Liver (tissue), 3 donors: ENCODE data around the gene LMNTD2.

Source experiments
- FOXA1 ChIP-seq: IDR thresholded peaks from 2 replicates; pipeline ENCODE4 v1.6.1; 2016; ENCODE audit warnings: antibody characterized with exemption
- FOXA2 ChIP-seq: IDR thresholded peaks from 2 replicates; pipeline ENCODE4 v1.6.1; 2016; ENCODE audit warnings: antibody characterized with exemption
- GABPA ChIP-seq, 2 donors: IDR thresholded peaks in 1 of 2; conservative IDR thresholded peaks in 1 of 2; 2 replicates each; pipeline ENCODE4 v1.6.1; 2016; ENCODE audit warnings: antibody characterized with exemption in 2 of 2, mild to moderate bottlenecking in 1 of 2, moderate library complexity in 1 of 2
- HNF4G ChIP-seq: IDR thresholded peaks from 2 replicates; pipeline ENCODE4 v1.6.1; 2016; ENCODE audit warnings: antibody characterized with exemption
- JUND ChIP-seq, 2 donors: IDR thresholded peaks; 2 replicates each; pipeline ENCODE4 v1.6.1; 2016; ENCODE audit warnings: antibody characterized with exemption in 2 of 2
- NR2F2 ChIP-seq: IDR thresholded peaks from 2 replicates; pipeline ENCODE4 v1.6.1; 2016; ENCODE audit warnings: antibody characterized with exemption
- RAD21 ChIP-seq, 2 donors: IDR thresholded peaks; 2 replicates each; pipeline ENCODE4 v1.6.1; 2016; ENCODE audit warnings: antibody characterized with exemption in 2 of 2, mild to moderate bottlenecking in 2 of 2
- YY1 ChIP-seq: IDR thresholded peaks from 2 replicates; pipeline ENCODE4 v1.6.1; 2016; ENCODE audit warnings: antibody characterized with exemption, mild to moderate bottlenecking
- TF ChIP-seq, protein P1 (sequence below): fragments of 150-350 bp; IDR thresholded peaks from 2 replicates; pipeline ENCODE4 v1.5.1; 2017; ENCODE audit warnings: improper control_type of control experiment, low read depth, low read length; ENCODE audit not compliant: missing input control
- TF ChIP-seq, protein P2 (sequence below): IDR thresholded peaks from 2 replicates; pipeline ENCODE4 v1.6.1; 2016; ENCODE audit warnings: antibody characterized with exemption, mild to moderate bottlenecking
- TF ChIP-seq, protein P3 (sequence below): IDR thresholded peaks from 2 replicates; pipeline ENCODE4 v1.6.1; 2016; ENCODE audit warnings: antibody characterized with exemption
- TF ChIP-seq, protein P4 (sequence below): IDR thresholded peaks from 2 replicates; pipeline ENCODE4 v1.6.1; 2016; ENCODE audit warnings: antibody characterized with exemption
- donor health status: healthy.
- donor health status: healthy.

DNA sequence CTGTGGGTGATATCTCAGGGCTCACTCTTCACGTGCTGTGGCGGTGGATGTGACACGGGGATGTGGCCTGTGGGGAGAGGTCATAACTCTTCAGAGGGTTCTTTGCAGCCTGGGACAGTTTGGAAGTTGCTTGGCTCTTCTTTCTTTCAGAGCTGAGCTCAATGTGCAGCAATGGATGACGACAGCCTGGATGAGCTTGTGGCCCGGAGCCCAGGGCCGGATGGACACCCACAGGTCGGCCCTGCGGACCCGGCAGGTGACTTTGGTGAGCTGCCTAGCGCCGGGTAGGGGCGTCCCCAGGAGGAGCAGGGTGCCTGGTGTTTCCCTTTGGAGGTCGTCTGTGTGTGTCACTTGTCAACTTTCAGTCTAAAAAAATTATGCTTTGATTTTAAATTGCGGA, 20.8 kb upstream of the LMNTD2 start:
- TF ChIP-seq, protein P1, sequence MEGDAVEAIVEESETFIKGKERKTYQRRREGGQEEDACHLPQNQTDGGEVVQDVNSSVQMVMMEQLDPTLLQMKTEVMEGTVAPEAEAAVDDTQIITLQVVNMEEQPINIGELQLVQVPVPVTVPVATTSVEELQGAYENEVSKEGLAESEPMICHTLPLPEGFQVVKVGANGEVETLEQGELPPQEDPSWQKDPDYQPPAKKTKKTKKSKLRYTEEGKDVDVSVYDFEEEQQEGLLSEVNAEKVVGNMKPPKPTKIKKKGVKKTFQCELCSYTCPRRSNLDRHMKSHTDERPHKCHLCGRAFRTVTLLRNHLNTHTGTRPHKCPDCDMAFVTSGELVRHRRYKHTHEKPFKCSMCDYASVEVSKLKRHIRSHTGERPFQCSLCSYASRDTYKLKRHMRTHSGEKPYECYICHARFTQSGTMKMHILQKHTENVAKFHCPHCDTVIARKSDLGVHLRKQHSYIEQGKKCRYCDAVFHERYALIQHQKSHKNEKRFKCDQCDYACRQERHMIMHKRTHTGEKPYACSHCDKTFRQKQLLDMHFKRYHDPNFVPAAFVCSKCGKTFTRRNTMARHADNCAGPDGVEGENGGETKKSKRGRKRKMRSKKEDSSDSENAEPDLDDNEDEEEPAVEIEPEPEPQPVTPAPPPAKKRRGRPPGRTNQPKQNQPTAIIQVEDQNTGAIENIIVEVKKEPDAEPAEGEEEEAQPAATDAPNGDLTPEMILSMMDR = no peak
- TF ChIP-seq, protein P2, sequence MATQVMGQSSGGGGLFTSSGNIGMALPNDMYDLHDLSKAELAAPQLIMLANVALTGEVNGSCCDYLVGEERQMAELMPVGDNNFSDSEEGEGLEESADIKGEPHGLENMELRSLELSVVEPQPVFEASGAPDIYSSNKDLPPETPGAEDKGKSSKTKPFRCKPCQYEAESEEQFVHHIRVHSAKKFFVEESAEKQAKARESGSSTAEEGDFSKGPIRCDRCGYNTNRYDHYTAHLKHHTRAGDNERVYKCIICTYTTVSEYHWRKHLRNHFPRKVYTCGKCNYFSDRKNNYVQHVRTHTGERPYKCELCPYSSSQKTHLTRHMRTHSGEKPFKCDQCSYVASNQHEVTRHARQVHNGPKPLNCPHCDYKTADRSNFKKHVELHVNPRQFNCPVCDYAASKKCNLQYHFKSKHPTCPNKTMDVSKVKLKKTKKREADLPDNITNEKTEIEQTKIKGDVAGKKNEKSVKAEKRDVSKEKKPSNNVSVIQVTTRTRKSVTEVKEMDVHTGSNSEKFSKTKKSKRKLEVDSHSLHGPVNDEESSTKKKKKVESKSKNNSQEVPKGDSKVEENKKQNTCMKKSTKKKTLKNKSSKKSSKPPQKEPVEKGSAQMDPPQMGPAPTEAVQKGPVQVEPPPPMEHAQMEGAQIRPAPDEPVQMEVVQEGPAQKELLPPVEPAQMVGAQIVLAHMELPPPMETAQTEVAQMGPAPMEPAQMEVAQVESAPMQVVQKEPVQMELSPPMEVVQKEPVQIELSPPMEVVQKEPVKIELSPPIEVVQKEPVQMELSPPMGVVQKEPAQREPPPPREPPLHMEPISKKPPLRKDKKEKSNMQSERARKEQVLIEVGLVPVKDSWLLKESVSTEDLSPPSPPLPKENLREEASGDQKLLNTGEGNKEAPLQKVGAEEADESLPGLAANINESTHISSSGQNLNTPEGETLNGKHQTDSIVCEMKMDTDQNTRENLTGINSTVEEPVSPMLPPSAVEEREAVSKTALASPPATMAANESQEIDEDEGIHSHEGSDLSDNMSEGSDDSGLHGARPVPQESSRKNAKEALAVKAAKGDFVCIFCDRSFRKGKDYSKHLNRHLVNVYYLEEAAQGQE = no peak
- TF ChIP-seq FOXA1 (no peak), JUND (IDR thresholded peaks at IDR 0.05) (no peak), HNF4G (no peak), YY1 (no peak), GABPA (IDR thresholded peaks at IDR 0.05 in 1 of 2, conservative IDR thresholded peaks at IDR 0.05 in 1 of 2) (no peak), RAD21 (IDR thresholded peaks at IDR 0.05) (no peak), NR2F2 (no peak), FOXA2 (no peak)
- TF ChIP-seq, protein P3, sequence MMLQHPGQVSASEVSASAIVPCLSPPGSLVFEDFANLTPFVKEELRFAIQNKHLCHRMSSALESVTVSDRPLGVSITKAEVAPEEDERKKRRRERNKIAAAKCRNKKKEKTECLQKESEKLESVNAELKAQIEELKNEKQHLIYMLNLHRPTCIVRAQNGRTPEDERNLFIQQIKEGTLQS = no peak
- TF ChIP-seq, protein P4, sequence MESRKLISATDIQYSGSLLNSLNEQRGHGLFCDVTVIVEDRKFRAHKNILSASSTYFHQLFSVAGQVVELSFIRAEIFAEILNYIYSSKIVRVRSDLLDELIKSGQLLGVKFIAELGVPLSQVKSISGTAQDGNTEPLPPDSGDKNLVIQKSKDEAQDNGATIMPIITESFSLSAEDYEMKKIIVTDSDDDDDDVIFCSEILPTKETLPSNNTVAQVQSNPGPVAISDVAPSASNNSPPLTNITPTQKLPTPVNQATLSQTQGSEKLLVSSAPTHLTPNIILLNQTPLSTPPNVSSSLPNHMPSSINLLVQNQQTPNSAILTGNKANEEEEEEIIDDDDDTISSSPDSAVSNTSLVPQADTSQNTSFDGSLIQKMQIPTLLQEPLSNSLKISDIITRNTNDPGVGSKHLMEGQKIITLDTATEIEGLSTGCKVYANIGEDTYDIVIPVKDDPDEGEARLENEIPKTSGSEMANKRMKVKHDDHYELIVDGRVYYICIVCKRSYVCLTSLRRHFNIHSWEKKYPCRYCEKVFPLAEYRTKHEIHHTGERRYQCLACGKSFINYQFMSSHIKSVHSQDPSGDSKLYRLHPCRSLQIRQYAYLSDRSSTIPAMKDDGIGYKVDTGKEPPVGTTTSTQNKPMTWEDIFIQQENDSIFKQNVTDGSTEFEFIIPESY = no peak
